NOMO-1 treated with dmso at 0.1 percent for 144 hours (cell line): ENCODE results near the gene FH.
A peak's percentile ranks its signal among the peaks of the same experiment; 100 is the strongest.

Experiments
- DNase-seq: peaks from one replicate; lab custom pipeline; 2025; ENCODE audit not compliant: unreplicated experiment; lab: John Stamatoyannopoulos, UW

The FH gene

GRCh38 chr1:241519308-241520079 lies at the start of gene FH:
Gene FH, minus strand, starts transcription at chr1:241519755. Its CDS starts 33 bp downstream, at chr1:241519722.
- DNase-seq = peak; percentile 98

GRCh38 chr1:241560849-241561187 lies 41.3 kb upstream of the FH start:
- no peak for DNase-seq

- peak; percentile 7 for DNase-seq
These were observed 40.7 kb upstream of the FH start for GRCh38 chr1:241560146-241560848.

- DNase-seq = no peak
These were observed 38.1 kb upstream of the FH start for GRCh38 chr1:241557551-241558193.

GRCh38 chr1:241557031-241557430 lies 37.5 kb upstream of the FH start:
- DNase-seq = no peak

DNA sequence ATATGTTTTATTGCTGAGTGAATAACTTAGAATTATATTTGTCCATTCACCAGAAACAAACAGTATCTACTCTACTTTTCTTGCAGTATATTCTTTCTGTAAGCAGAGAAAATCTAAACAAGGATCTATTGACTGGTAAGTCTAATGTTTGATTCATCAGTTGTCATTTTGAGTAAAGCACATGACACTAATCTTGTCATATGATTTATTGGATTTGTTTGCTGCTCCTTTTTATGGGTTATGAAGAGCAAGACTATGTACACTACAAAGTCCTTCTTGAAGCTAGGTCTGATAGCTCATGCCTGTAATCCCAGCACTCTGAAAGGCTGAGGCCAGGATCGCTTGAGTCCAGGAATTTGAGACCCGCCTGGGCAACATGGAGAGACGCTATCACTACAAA lies 36.0 kb upstream of the FH start:
- no peak for DNase-seq

DNA sequence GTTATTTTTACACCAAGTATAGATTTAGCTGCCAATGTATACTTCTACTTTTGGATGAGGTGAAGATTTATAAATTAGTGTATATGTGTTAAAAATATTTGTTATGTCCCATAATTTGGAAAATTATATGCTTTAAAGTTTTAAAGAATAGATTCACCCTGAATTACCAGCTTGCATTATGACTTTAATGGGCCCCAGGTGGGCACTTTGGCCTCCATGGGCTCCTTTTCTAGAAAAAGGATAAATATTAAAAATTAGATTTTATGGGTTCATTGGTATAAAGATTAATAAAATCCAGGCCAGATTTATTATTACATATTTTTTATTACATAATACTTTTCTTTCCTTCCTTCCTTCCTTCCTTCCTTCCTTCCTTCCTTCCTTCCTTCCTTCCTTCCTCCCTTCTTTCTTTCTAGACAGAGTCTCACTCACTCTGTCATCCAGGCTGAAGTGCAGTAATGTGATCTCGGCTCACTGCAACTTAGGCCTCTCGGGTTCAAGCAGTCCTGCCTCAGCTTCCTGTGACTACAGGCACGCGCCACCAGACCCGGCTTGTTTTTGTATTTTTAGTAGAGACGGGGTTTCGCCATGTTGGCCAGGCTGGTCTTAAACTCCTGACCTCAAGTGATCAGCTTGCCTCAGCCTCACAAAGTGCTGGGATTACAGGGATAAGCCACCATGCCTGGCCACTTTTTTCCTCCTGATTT lies 34.5 kb upstream of the FH start:
- DNase-seq = no peak

DNA sequence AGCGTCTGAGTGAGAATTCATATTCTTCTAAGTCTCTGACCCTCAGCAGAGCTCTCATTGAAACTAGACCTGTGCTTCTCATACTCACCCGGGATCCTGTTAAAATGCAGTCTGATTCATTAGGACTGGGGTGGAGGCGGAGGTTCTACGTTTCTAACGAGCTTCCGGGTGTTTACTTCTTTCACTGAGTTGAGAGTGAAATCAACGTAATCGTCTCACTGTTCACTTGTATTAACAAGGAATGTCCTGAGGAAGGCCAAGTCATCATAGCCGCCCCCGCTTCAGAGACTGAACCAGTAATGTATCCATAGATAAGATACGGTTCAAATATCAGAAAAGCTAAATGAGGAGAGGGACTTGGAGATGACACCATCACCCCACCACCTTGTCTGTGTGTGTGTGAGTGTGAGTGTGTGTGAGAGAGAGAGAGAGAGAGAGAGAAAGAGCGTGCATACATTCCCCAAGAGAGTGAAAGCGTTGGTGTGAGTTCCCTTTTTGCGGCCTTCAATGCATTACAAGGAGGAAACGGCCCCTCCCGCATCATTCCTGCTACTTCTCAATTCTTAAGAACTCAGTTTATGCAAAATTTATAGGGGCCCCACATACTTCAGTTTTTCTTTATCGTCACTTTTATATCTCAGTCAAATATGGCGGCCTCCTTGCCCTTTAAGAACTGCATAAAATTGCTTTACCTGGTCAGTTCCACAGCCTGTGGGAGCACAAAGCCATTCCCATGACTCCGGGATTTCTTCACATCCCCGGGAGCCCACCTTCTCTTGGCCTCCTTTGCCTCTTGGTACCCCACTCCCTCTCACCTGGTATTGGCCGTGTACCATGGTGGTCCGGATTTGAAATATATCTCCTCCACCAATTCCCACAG lies 32.4 kb upstream of the FH start:
- peak; percentile 77 for DNase-seq

DNA sequence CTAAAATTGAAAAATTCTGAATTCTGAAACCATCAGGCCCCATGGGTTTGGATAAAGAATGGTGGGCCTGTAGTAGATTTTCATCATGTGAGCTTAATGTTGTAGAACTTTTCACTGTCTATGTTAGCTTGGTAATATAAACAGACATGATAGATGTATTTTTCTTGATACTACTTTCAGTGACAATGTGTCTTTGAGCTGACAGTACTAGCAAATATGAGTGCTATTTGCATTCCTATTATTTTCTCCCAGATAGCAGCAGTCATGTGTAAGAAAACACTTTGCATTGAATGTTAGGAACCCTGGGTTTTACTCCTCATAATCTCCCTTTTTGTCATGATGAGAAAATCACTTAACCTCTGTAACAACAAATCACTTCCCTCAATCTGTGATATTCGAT lies 30.8 kb upstream of the FH start:
- no peak for DNase-seq

GRCh38 chr1:241548008-241548407 lies 28.5 kb upstream of the FH start:
- no peak for DNase-seq

DNA sequence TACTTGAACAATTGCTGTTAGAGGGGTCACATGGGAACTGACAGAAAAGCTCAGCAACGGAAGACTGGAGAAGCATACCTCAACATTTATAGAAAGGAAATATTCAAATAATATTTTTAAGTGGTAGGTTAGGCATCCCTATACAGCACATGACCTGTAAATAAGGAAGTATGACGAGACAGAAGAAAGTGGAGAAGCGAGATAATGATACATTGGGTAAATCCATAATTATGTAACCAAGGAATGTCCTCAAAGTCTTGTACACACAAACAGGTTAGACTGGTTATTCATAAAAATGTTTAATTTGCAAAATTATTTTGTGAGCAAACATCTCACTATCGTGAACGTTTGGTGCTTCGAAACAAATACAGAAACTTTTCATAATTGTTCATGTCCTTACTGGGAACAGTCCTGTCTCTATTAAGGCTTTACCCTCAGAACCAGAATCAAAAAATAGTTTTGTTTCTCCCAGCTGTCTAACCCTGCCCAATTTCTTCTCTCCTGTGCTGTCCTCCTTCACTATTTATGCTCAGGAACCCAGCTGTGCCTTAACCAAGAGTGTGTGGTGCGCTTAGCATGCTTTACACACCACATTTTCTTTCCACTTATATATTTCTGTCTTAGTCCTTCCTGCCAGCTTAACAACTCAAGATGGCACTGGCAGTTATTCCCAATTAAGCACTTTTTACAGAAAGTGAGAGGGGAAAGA lies 22.8 kb upstream of the FH start:
- peak; percentile 33 for DNase-seq

DNA sequence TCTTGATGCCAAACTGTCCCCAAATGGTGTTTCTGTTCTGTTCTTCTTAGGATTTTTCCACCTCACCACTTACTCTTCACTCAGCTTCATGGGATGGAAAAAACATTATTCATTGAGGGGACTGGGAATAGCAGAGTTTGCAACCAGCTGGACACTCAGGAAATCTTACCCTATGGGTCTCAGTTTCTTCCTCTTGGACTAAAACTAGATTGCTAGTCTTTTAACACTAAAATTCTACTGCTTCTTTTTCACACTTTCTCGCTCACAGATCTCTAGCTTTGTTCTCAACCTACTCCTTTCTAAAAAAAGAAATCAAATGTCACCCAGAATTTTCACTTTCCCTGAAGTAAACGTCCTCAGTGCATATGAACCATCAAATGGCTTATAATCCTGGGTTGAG lies 17.4 kb upstream of the FH start:
- DNase-seq = no peak

GRCh38 chr1:241536304-241536703 lies 16.7 kb upstream of the FH start:
- DNase-seq = no peak

GRCh38 chr1:241533326-241534115 lies 14.0 kb upstream of the FH start:
- DNase-seq = no peak

DNA sequence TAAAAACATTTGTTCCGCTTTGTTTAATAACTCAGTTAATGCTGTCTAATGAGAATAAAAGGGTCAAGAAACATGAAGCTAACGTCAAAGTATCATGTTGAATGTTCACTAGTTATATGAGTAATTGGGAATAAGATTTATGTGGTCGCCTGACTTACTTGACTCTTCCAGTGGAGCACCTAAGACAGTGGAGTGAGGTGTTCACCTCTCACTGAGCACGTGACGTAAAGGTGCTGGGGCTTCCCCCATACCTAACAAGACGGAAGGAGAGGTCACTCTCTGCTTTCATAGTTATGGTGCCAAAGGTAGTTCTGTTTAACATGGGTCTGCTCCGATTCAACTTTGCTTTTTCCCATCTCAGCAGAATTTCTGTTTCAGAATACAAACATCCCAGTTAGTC lies 13.3 kb upstream of the FH start:
- DNase-seq = no peak

DNA sequence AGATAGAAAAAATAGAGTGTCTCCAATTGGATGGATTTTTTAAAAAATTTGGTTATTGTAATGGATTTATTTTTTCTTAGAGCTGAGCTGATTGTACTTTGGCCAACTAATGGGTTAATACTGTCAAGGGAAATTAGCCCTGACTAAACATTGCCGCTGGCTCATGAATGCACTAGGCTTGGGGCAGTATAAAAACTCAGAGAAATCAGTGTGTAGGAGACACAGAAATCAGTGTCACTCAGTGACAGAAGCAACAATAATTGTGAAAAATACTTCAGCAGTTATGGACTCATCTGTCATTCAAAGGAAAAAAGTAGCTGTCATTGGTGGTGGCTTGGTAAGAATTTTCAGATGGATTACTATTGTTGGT lies 12.6 kb upstream of the FH start, which contains the start of gene KMO:
Gene KMO, plus strand, starts transcription at position 217 of the 370 bp plus-strand sequence. Its CDS starts 67 bp downstream, at position 284.
- DNase-seq = no peak

GRCh38 chr1:241531195-241532161 lies 11.9 kb upstream of the FH start:
- DNase-seq = peak; percentile 86

- DNase-seq = no peak
These were observed 7.6 kb upstream of the FH start for GRCh38 chr1:241527146-241527545.
